ENCODE data around the gene PLIN1.

The PLIN1 gene

DNA sequence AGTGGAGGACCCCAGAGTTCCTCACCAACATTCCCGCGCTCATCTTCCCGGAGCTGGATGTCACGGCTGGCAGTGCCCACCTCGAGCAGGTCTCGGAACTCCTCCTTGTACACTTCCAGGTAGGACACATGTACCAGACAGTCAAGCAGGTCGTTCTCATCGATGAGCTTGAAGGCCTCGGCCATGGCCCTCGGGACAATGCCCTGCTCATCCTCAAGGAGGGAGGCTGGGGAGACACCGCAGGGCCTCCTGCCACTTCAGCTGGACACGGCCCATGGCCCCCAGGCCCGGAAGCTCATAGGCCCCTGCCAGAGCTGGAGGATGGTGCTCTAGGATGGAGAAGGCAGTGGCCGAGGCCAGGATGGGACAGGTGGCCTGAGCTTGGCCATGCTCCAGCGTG, 29.5 kb downstream of the PLIN1 start:
- DNase-seq, result no peak

DNA sequence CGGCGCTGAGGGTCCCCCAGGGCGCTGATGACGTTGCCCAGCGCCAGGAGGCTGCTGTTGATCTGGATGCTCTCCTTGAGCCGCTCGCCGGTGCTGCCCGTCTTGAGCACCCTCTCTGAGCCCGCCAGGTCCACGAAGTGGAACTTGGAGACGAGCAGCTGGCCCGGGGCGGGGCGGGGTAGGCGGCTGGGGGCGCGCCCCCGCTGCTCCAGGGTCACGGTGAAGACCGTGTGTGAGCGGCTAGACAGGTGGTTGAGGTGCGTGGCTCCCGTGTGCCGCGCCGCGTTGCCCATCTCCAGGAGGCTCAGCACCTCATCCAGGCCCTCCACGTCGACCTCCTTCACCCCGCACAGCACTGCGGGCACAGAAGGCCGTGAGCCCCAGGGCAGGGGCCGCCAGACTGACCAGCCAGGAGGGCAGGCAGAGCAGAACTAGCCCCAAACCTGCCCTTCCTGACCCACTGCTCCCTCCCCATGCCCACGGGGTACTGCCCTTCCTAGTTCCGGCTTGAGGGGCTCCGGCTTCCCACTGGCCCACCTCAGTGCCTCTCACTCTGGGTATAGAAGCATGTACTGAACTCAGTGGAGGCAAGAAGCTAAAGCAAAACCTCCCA, 30.0 kb downstream of the PLIN1 start:
- no peak for DNase-seq

DNA sequence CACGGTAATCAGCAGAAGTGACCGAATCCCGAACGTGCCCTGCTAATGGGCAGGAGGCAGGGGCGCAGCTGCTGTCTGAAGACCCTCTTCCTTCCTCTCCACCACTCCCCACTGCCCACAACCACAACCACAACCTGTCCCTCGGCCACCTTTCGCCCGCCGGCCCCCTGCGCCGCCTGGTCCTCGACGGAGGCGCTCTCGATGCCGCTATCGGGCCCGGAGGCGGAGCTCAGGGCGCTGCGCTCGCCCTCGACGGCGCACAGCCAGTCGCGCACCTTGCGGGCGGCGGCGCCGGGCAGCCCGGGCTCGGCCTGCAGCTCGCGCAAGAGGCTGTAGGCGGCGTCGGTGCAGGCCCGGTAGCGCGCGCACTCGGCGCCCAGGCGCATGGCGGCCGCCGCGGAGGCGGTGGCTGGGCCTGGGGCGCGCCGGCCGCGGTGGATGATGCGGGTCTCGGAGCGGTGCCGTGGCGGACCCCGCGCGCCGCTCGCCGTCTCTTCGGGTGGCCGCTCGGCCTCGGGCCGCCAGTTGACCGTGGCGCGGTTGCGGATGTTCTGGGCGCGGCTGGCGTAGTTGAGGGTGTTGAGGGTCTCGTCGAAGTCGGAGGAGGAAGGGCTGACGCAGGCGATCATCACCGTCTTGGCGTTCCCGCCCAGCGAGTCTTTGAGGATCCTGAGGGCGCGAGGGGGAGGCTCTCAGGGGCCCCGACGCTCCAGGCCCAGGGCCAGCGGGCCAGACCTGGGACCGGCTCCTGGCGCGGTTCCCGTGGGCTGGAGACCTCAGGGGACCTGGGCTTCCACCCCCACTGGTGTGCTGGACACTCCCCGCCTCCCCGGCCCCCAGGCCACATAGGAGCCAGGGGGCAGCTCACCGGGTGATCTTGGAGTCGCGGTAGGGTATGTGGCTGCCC, 30.8 kb downstream of the PLIN1 start:
- no peak for DNase-seq

DNA sequence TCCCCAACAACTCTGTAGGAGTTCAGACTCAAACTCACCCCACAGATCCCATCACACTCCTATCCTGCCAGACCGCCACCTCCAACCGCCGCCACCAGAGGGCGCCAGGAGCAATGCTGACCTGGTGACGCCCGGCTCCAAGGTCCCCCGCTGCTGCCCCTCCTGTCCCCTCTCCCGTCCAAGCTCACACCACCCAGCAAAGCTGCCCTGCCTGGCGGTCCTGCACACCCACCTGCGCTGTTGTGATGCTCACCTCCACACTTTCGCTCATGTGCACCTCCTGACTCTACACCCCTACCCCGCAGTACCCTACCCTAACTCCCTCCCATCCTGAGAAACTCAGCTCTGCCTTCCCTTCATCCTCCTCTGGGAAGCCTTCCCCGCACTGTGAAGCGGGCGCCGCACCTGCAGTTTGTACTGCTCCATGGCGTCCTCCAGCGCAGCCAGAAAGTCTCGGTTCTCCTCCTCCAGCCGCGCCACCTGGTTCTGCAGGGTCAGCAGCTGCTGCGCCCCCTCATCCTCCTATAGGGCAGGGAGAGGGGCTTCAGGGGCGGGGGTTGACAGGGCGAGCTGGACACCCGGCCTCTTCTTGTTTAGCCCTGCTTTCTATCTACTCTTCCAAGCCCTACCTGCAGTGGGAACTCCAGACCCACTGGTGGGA, 31.8 kb downstream of the PLIN1 start:
- DNase-seq, result peak; percentile 52

DNA sequence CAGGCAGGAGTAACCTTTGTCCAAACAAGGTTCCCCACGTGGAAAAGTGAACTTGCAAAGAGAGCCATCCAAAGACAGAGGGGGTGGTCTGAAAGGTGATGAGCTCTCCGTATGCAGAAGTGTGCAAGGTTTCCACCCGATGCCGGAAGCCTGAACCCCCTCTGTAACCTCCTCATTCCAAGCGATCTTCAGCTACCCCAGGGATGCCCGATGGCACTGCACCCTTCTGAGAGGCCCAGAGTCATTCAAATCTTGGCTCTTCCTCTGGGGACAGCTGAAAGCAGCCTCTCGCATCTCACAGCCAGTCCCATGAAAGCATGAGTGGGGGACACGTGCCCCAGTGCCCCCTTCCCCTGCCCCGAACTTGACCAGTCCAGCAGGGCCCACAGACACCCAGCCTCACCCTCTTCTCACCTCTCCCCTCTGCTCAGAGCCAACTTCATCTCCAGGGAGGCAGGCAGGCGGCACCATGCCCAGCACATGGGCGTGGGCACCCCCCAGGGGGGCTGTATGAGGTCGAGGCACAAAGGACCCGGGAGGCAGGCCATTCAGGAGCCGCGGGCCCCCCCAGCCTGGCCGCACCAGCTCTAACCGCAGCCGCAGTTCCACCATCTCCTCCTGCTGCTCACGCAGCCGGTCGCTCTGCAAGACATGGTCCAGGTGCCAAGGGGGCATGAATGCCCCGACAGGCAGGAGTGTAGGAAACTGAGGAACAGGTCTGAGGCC, 32.6 kb downstream of the PLIN1 start:
- DNase-seq, result no peak

DNA sequence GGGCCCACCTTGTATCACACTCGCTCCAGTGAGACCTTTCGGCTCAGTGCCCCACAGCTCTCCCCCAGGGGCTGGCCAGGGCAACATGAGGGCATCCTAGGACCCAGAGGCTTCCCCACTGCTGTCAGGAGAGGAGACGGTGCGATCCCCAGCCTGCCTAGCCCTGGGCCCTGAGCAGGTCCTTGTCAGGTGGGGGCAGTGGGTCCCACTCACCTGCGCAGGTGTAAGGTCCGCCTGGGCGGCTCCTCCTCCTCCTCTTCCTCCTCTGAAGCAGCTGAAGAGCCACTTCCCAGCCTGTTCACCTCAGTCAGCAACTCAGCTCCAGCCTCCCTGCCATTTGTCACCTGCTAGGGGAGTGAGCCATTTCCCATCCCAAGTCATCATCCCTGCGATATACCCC, 33.5 kb downstream of the PLIN1 start:
- DNase-seq, result no peak

DNA sequence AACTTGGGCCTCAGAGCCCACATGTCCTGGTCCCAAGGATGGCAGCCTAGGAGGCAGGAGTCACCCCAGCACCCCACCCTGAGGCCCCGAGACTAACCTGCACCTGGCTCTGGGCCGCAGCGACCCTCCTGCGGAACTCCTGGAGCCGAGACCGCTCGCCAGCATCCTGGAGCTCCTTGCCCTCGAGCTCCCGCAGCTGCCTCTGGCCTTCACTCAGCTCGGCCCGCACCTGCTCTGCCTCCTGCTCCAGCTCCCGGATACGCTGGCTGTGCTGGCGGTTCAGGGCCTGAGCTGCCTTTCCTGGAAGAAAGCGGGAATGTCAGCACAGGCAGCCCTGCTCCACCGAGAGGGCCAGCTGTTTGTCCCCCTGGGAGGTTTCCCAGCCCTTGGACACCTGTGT, 37.1 kb downstream of the PLIN1 start:
- no peak for DNase-seq

DNA sequence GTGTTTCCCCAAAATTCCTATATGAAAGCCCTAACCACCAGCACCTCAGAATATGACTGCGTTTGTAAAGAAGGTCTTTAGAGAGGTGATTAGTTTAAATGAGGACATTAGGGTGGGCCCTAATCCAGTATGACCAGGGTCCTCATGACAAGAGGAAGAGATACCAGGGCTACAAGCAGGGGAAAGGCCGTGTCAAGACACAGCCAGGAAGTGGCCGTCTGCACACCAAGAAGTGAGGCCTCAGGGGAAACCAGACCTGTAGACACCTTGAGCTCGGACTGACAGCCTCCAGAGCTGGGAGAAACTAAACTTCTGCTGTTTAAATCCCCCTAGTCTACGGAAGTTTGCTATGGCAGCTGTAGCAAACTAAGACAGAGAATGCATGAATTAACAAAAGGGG, 38.1 kb downstream of the PLIN1 start:
- no peak for DNase-seq

DNA sequence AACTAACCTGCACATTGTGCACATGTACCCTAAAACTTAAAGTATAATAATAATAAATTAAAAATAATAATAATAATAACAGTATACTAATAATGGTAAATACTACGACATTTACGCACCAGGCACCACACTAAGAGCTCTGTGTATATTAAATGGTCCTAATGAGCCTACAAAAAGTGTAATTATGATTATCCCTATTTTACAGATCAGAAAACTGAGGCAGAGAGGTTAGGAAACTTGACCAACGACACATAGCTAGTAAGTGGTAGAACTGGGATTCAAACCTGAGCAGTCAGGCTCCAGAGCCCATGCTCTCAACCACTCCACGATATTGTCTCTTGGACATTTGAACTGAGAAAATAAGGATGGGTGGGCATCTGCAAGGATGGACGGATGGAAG, 38.9 kb downstream of the PLIN1 start:
- DNase-seq, result no peak

DNA sequence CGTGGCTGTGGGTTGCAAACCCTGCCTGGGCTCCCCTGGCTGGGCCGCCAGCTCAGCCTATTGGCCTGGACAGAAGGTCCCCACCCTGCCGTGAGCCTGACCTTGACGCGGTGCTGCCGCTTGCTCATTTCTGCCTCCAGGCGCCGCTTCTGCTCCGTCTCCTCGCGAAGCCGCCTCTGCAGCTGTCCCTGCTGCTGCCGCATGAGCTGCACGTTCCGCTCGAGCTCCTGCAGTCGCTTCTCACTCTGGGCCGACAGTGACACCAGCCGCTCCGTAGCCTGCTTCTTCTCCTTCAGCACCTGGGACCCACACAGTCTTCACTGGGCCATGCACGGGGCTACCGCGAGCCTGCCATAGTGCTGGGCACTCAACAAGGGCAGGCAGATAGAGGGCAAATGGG, 45.6 kb downstream of the PLIN1 start:
- no peak for DNase-seq

DNA sequence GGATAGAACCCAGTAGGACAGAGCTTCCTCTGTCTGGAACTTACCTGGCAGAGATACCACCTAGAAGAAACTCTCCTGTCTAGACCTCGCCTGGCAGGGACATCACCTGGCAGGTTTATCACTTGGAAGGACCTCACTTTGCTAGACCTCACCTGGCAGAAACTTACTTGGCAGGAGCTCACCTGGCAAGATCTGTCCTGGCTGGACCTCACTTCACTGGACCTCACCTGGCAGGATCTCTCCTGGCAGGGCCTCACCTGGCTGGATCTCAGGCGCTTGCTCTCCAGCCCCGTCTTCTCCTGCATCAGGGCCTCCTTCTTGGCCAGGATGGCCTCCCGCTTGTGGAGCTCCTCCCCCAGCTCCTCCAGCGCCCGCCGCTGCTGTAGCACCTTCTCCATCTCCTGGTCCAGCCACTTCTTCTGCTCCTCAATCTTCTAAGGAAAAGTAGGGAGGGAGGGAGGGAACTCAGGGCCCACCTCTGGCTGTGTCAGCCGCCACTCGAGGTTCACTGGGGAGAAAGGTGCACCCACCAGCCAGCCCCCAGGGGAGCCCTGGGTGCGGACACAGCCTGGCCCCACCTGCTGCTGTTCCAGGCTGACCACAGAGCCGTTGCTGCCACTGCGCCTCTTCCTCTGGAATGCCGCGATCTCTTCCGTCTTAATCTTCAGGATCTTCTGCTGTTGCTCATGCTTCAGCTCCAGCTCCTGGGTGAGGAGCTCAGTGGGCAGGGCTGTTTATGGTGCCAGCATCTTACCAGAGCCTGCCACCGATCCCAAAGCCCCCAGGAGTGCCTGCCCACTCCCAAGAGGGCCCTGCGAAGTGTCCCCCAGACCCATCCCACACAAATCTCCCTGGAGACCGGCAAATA, 46.4 kb downstream of the PLIN1 start:
- no peak for DNase-seq

DNA sequence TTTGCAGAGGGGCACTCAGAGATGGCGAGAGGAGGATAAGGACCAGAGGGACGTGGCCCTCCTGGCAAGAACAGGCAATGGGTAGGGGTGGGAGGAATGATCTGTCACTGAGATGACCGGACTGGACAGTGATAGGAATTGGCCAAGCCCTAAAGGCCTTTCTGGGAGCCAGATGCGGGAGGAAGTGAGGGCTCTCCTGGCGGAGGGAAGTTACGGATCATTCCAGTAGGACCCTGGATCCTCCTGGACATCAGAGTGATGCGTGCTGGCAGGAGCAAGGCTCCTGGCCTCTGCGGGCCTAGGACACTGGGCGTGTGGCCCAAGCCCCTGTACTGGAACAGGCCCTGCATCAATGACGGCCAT, 47.3 kb downstream of the PLIN1 start:
- no peak for DNase-seq

DNA sequence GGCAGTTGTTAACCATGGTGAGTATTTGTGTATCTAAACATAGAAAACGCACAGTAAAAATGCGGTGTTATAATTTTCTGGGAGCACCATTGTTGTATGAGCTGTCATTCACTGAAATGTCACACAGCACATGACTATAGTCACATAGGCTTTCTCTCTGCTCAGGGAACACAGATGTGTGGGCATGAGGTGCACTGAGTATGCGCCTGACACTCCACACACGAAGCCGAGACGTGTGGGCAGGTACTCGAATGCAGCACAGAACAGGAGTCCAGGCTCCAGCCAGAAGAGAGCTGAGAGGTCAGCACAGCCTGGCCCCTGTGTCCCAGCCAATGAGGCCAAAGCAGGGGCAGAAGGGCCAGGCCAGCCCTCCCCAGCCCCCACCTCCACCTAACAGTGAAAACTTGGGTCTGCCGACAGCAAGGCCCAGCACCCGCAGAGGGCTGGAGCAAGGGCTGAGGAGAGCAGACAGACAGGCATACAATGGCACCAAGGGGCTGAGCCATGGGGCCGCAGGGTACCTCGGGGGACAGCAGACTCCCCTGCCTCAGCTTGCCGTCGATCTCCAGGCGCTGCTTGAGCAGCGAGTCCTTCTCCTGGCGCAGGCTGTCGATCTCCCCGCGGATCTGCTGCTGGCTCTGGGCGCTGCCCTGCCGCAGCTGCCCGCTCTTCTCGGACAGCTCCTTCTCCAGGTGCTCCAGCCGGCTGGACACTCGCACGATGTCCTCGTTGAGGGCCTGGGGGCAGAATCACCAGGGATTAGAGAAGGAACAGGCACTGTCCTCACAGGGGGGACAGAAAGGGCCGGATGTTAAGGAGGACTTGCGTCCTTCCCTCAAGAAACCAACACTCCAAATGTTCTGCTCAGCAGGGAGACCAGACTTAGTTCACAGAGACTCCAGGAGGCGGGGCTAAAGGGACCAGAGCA, 47.9 kb downstream of the PLIN1 start:
- no peak for DNase-seq

DNA sequence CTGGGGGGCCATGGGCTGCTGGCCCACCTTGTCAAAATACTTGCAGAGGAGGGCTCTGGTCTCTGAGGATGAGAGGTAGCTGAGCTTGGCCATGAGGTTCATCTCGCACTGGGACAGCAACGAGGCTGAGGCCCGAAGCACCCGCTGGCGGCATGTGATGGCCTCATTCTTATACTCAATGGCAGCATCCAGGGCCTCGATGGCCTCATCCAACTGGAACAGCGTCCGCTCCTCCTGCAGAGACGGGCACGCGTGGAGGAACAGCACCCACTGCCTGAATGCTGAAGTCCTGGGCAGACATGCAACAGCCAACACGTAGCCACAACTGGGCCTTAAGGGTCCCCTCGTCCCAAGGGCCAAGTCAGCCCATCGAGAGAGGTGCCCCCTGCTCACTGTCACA, 48.9 kb downstream of the PLIN1 start:
- DNase-seq, result no peak

DNA sequence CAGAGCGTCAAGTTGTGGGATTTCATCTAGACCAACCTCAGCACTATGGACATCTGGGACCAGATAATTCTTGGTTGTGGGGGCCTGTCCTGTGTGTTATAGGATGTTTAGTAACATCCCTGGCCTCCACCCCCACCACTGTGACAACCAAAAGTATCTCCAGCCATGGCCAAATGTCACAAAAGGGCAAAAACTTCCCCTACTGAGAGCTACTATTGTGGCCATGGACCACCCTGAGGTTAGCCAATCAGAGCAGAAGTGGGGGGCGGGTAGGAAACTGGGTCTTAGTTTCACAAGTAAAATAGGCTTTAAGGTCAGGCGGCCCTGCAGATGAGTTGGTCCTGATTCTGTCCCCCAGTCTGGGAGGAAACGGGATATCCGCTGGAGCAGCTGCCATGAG, 49.3 kb downstream of the PLIN1 start:
- no peak for DNase-seq

DNA sequence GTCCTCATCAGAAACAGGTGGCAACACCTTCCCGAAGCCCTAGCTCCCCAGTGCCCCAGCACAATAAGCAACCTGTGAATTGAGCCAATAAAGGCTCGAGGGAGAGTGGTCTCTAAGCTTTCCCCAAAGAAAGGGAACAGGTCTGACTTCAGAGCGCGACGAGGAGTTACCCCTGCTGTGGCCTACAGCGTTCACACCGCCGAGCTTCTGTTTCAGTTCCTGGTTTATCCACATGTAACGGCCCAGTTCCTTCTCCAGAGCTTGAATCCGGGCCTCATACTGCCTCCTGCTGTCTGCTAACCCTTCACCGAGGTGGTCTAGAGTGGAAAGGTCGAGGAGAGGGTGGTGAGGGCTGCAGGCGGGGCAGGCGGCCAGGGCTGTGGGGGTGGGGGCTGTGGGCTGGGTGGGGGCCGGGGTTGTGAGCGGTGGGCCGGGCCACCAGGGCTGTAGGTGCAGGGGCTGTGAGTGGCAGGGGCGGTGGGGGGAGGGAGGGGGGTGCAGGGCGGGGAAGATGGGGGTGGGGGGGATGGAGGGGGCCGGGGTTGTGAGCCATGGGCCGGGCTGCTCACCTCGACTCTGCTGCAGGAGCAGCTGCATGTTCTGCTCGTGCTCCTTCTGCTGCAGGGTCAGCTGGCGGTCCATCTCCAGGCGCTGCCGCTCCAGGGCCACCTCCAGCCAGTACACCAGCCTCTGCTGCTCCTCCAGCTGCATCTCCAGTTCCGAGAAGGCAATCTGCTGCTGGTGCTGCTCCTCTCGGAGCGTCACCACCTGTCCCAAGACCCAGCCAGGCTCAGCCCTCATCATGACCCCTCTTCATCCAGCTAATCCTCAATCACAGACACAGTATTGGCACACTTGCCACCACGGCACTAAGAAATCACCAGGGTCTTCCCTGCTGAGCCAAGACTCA, 50.1 kb downstream of the PLIN1 start:
- no peak for DNase-seq

DNA sequence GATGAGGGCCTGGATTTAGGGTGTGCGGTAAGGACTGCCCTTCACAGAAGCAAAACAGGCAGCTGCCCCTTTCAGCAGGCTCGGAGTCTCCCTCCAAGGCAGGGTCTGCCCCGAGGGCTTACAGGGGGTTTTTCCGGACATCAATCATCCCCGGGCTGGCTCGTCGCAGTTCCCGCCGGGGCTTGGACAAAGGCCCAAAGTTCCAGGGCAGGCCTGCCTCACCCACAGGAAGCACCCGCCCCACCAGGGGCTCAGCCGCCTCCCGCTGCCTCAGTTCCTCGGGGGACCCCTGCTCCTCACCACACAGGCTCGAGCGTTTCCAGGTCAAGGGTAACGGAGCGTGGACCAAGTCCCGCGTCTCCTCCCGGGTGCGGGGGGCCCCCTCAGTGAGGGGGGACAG, 50.9 kb downstream of the PLIN1 start:
- DNase-seq, result no peak

DNA sequence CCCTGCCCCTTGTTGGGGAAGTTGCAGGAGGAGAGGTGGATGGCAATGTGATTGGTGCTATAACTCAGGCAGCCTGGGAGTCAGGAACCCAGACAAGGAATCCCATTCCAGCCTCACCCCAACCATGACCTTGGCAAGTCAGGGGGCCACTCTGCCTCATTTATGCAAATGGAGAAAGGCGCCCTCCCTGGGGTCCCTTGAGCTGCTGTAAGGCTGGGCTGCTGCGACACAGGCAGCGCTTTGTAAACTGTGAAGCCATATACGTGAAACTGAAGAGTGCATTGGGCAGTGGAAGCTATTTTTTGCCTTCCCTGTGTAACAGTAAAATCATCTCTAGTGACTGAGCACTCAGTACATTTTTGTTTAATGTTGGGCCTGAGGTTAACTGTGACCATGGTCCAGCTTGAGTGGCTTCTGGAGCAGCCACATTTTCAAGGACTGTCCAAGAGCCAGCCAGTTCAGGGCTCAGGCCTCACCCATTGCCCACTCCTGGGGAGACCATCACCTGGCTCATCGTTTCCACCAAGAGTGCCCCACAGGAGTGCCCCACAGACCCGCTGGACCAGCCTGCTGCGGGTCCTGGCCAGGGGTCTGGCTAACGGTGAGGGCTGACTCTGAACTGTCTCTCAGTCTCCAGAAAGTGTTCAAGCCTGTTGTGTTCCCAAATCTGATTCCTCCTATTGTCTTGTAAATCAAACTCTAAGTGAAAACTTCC, 51.8 kb downstream of the PLIN1 start:
- no peak for DNase-seq

DNA sequence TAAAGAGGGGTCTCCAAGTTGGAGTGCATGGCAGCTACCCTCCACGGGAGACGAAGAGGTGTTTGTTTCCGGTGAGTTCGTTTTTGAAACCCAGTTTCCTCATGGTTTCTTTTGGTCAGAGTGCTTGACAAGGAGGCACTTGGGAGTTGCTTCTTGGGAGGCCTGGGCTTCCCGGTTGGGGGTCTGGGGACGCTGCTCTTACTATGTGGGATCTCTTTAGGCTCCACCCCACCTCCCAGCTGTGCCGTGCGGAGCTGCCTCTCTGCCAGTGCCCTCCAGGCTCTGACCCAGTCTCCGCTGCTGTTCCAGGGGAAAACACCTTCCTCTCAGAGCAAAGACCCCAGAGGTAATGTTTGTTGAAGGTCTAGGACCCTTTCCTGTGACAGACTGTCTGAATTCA, 53.5 kb downstream of the PLIN1 start:
- DNase-seq, result no peak

DNA sequence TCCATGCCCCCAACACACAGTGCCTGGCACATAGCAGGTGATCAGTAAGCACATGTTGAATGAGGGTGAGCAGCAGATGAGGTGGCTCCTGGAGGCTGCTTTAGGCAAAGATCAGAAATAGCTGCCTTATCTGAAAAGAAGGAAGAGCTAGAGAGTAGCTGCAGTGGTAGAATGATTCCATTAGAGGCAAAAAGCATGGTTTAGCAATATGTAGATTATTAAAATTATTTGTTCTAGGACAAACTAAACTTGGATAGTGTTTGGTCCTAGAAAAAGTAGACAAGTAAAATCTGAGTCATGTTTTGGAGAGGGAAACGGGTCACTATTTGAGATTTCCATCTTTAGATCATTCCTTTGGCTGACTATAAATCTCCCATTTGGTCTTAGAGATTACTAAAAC, 56.0 kb downstream of the PLIN1 start:
- no peak for DNase-seq

Measured in activated gamma-delta T cell treated with Interleukin-2 at 50 U/mL for 16 hours (primary cell).